Cardiac muscle cell (in vitro differentiated cells and primary cell): ENCODE data around the gene MAP2K6. TPM values are rescaled to one million over a fixed set of nuclear protein-coding genes. Genes with fewer than 3 reads are reported as not detected.

Source experiments
- DNase-seq, 2 donors: peaks; one replicate each; pipeline versions ENCODE4 v3.0.0 to v3.0.0-alpha.2; 2010 to 2017; ENCODE audit warnings: low read depth in 1 of 2, low spot score in 1 of 2
- H3K27ac ChIP-seq: fragments of 200-600 bp; sonication (generic); 2 replicates; pipeline ENCODE4 v1.5.1; 2016
- H3K27me3 ChIP-seq: fragments of 200-600 bp; sonication (generic); 2 replicates; pipeline ENCODE4 v1.6.0; 2016; ENCODE audit warnings: control low read depth
- H3K36me3 ChIP-seq: fragments of 200-600 bp; sonication (generic); 2 replicates; pipeline ENCODE4 v1.5.1; 2016; ENCODE audit warnings: control low read depth
- H3K4me1 ChIP-seq: fragments of 200-600 bp; sonication (generic); 2 replicates; pipeline ENCODE4 v1.8.1; 2017; ENCODE audit warnings: low read depth, mild to moderate bottlenecking, mixed run types
- H3K4me3 ChIP-seq: fragments of 200-600 bp; sonication (generic); 2 replicates; pipeline ENCODE4 v1.5.1; 2016; ENCODE audit warnings: mild to moderate bottlenecking
- H3K9me3 ChIP-seq: fragments of 200-600 bp; sonication (generic); 2 replicates; pipeline ENCODE4 v1.5.1; 2017; ENCODE audit warnings: low read depth, mild to moderate bottlenecking, control low read depth
- CTCF ChIP-seq: IDR thresholded peaks from 2 replicates; pipeline ENCODE4 v1.5.1; 2012; ENCODE audit warnings: low read depth, mild to moderate bottlenecking, low read length
- polyA plus RNA-seq: library from polyadenylated mRNA; unstranded; fragments of >200 nt; fragmentation: Nextera tagmentation; extraction: Ambion mirVana; gene quantifications from 2 replicates; pipeline ENCODE4 v1.2.1, GENCODE V29; 2016
- total RNA-seq: library from RNA; depleted of rRNA; stranded (reverse); fragments of >200 nt; gene quantifications from 2 replicates; pipeline ENCODE4 v1.2.3, GENCODE V29; 2016

MAP2K6 gene
- total and polyA plus RNA-seq, 2 experiments from 2014 or later, result 13.1 to 13.2 TPM

- no peak for TF ChIP-seq CTCF
- Histone ChIP-seq H3K27ac (peak overlapping the region; percentile 5), H3K36me3 (no peaks in the 10 kb centered on the region), H3K27me3 (no peaks in the 10 kb centered on the region), H3K4me3 (no peak overlapping the region), H3K4me1 (peaks cover 33% of the 10 kb centered on the region), H3K9me3 (no peaks in the 10 kb centered on the region)
- peak; percentile 53 to 77 for DNase-seq
Measured at GRCh38 chr17:69434164-69434579, 19.7 kb downstream of the MAP2K6 start.

GRCh38 chr17:69435971-69436696, 21.6 kb downstream of the MAP2K6 start:
- no peaks in the 10 kb centered on the region for H3K9me3 ChIP-seq
- no peak overlapping the region for H3K4me3 ChIP-seq
- no peak overlapping the region for H3K27ac ChIP-seq
- H3K27me3 ChIP-seq, result no peaks in the 10 kb centered on the region
- H3K36me3 ChIP-seq, result no peaks in the 10 kb centered on the region
- no peak for DNase-seq
- TF ChIP-seq CTCF, result no peak
- H3K4me1 ChIP-seq, result peaks cover 15% of the 10 kb centered on the region

- H3K36me3 ChIP-seq, result no peaks in the 10 kb centered on the region
Measured at GRCh38 chr17:69437475-69437874, 23.0 kb downstream of the MAP2K6 start.

GRCh38 chr17:69438776-69439175, 24.3 kb downstream of the MAP2K6 start:
- TF ChIP-seq CTCF, result no peak
- H3K4me3 ChIP-seq, result no peak overlapping the region
- H3K9me3 ChIP-seq, result no peaks in the 10 kb centered on the region
- H3K36me3 ChIP-seq, result no peaks in the 10 kb centered on the region
- DNase-seq, result no peak
- H3K27me3 ChIP-seq, result no peaks in the 10 kb centered on the region
- H3K27ac ChIP-seq, result no peak overlapping the region
- H3K4me1 ChIP-seq, result peaks cover 7% of the 10 kb centered on the region

More at GRCh38 chr17:69437475-69437874, 23.0 kb downstream of the MAP2K6 start:
- TF ChIP-seq CTCF, result no peak
- Histone ChIP-seq H3K27ac (no peak overlapping the region), H3K9me3 (no peaks in the 10 kb centered on the region), H3K27me3 (no peaks in the 10 kb centered on the region), H3K4me3 (no peak overlapping the region), H3K4me1 (peaks cover 7% of the 10 kb centered on the region)
- DNase-seq, result no peak

GRCh38 chr17:69441179-69441578, 26.7 kb downstream of the MAP2K6 start:
- no peaks in the 10 kb centered on the region for H3K4me1 ChIP-seq
- H3K4me3 ChIP-seq, result no peak overlapping the region
- no peaks in the 10 kb centered on the region for H3K9me3 ChIP-seq
- no peak for DNase-seq
- H3K36me3 ChIP-seq, result no peaks in the 10 kb centered on the region
- H3K27me3 ChIP-seq, result no peaks in the 10 kb centered on the region
- TF ChIP-seq CTCF, result no peak
- no peak overlapping the region for H3K27ac ChIP-seq
